ENCODE measurements around the gene CSPG5.
A peak's percentile ranks its signal among the peaks of the same experiment; 100 is the strongest.

CSPG5 gene

DNA sequence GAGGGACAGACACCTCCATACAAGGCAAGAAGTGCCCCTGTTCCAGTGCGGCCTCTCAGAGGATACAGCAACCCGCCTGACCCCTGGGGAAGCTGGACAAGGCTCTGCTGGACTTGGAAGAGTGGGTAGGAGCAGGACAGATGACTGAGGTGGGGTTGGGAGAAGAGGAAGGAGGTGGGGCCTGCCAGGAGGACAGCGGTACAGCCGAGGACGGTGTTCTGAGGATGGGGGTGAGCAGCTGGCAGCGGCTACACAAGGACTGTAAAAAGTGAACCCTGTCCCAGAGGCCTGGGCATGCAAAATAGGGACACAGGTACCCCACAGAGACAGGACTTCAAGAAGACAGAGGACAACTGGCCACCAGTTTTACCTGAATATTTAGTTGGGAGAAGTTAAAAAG lies 41.7 kb downstream of the CSPG5 start:
- DNase-seq (ENCODE audit: low spot score) = no peak

DNA sequence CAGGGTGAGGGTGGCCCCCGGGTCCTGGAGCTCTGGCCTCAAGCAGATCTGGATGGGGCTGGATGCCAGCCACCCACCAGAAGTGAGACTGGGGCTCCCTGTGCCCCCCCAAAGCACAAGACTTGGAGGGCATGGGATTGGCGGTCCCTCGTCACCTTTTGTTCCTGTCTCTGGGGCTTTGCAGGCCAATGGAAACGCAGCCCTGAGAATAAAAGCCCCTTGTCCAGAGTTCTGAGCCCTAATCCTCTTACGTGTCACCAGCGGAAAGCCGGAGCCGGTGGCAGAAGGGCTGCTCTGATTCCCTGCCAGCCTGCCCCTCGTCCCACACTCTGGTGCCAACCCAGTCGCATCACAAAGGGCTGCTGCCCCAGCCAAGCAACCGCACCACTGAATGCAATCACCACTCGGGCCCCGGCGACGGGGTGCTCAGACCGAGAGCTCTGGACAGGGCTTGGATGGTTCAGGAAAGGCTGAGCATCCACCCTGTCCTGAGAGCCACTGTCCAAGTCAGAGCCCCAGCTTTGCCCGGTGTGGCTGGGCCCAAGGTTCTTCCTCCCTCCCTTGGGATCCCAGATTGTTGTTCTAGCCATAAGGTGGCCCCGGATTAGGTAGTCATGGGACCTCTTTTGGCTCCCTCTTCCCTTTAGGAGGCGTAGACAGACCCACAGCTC lies 42.3 kb downstream of the CSPG5 start:
- DNase-seq (ENCODE audit: low spot score) = no peak

DNA sequence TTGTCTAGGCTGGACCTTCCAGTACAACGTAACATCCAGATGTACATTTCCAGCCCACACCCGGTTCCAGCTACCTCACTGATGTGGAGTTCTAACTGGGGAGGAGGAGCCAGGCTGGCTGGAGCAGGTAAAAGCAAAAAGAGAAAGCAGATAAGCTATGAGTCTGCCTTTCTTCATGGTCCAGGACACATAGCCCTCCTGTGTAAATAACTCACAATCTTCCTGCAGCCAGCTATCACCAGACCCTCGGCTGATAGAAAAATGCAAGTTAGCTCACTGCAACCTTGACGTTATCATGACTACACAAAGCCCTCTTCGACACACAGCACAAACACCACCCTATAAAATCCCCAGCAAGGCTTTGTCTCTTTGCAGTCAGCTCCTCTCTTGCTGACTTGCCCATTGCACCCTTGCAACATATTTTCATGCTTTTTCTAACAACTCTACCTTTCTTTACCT lies 44.6 kb downstream of the CSPG5 start:
- DNase-seq (ENCODE audit: low spot score) = no peak

DNA sequence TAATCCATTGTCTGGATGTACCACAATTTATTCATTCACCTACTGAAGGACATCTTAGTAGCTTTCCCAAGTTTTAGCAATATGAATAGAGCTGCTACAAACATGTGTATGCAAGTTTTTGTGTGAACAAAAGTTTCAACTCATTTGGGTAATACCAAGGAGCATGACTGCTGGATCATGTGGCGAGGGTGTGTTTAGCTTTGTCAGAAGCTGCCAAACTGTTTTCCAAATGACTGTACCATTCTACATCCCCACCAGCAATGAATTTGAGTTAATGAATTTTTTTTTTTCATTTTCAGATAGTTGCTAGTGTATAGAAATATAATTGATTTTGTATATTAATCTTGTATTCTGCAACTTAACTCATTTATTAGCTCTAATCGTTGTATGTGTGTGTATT lies 45.2 kb downstream of the CSPG5 start:
- DNase-seq (ENCODE audit: low spot score) = no peak

DNA sequence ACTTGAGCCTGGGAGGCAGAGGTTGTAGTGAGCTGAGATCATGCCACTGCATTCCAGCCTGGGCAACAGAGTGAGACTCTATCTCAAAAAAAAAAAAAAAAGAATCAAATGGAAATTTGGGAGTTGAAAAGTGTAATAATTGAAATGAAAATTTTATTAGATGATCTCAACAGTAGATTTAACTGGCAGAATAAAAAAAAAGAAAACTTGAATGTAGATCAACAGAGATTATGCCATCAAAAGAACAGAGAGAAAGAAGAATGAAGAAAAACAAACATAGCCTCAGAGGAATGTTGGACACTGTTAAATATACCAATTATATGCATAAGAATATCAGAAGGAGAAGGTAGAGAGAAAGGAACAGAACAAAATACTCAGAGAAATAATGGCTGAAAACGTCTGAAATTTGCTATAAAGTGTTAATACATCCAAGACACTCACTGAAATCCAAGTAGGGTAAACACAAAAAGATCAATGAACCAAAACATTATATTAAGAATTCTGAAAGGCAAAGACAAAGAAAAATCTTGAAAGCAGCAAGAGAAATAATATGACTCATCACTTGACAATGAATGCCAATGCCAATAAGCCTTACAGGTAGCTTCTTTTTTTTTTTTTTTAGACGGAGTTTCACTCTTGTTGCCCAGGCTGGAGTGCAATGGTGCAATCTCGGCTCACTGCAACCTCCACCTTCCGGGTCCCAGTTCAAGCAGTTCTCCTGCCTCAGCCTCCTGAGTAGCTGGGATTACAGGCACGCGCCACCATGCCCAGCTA lies 50.5 kb downstream of the CSPG5 start:
- no peak for DNase-seq (ENCODE audit: low spot score)

DNA sequence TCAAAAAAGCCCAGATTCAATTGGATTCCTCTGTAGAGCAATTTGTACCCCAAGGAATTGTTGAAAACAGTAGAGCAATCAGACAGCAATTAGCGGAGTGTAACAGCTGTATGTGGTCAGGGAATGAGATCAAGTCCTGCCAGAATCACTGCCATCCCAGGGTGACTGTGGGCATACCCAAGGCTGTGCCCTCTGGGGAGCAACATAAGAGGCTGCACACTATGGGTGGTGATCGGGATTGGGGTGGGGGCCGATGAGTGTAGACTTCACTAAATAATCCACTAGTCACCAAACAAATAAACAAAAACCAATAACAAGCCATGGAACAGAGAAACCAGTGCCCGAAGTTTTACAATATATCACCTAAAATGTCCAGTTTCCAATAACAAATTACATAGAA lies 53.0 kb downstream of the CSPG5 start:
- DNase-seq (ENCODE audit: low spot score) = no peak

DNA sequence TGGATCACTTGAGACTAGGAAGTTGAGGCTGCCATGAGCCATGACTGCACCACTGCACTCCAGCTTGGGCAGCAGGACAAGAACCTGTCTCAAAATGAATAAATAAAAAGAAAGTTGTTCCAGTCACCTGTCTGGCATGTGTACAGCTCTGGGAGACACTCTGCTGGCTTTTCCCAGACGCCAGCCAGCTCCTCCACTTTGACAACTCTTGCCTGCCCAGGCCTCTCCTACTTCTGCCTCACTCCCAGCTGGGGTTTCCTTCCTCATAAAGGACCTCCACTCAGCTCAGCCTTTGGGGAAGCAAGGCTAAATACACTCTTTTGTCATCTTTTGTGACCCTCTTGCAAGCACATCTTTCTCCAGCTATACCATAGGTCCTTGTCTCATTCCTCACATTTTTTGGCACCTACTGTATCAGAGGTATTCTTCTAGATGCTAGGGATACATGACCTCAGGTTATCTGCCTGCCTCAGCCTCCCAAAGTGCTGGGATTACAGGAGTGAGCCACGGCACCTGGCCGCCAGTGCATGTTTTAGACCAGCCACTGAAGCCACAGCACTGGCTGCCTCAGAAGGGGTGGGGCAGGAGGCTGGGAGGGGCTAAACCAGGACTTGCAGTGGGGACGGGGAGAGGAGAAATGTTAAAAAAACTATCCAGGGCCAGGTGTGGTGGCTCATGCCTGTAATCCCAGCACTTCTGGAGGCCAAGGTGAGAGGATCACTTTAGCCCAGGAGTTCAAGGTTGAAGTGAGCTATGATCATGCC lies 55.2 kb downstream of the CSPG5 start:
- DNase-seq (ENCODE audit: low spot score) = no peak

DNA sequence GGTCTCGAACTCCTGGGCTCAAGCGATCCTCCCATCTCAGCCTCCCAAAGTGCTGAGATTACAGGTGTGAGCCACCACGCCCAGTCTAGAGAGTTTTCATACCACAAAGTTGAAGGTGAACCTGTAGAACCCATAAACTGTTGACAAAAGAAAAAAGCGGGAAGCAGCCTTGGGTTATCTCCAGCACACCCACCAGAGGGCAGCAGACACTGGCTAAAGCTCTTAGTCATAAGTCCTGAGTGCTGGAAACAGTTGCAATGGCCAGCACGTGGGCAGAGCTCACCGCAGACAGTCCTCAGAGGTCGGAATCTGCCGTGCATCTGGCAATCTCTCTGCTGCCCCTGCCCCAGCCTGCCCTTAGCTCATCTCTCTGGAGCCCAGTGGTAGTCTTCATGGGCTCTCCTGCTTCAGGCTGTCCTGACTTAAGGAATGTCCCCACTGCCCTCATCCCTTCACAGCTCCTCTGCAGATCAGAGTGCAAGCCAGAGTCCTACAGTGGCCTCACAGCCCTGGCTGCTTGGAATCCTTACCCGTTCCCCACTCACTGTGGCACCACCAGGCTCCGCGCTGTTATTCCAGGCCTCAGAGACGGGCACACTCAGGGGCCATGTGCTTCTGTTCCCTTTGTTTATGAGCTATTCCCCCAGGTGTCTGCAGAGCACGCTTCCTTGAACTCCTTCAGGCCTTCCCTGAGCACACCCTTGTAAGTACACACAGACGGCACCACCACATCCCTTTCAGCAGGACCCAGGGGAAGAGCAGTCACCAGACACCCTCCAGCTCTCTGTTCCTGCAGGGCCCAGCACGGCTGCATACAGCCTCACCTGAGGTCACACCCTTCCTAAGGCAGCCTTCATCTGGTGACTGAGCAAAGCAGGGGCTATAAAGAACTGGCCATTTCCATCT lies 56.3 kb downstream of the CSPG5 start:
- peak; percentile 91 for DNase-seq (ENCODE audit: low spot score)

DNA sequence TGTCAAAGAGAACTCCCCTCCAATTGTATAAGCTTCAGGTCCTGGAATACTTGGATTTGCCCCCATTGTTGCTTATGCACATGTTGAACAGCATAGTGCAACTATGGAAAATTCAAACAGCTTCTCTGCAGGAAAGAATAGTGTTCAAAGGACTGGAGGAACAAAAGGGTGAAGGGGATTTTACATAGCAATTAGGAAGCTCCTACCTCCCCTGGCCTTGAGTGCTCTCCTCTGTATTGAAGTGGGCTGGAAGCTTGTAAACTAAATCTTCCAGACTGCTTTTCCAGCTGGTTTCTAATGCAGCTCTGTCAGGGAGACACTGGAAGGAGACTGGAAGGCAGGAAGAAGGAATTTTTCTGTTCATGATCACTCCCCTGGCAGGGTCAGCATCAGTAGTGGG lies 57.9 kb downstream of the CSPG5 start:
- DNase-seq (ENCODE audit: low spot score) = no peak

DNA sequence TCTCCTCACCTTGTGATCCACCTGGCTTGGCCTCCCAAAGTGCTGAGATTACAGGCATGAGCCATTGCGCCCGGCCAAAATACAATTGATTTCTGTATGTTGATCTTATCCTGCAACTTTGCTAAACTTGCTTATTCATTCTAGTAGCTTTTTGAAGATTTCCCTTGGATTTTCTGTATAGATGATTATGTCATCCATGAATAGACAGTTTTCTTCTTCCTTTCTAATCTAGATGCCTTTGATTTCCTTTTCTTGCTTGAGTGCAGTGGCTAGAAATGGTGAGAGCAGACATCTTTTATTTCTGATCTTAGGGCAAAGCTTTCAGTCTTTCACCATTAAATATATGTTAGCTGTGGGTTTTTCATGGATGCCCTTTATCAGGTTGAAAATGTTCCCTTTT lies 60.7 kb downstream of the CSPG5 start:
- no peak for DNase-seq (ENCODE audit: low spot score)

DNA sequence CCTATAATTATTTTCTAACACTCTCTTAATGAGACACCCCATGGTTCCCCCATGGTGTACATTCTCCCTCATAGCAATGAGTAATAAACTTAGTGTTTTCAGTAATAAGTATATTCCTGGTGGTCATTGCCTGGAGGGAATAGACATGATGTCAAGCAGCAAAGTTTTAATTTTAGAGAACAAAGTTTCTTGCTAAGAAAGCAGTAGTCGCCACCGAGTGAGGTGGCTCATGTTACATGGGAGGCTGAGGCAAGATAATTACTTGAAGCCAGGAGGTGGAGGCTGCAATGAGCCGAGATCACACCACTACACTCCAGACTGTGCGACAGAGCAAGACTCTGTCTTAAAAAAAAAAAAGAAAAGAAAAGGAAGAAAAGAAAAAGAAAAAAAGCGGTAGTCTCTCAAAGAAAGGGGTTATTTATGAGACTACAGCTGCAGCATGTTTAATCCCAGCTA lies 62.8 kb downstream of the CSPG5 start:
- DNase-seq (ENCODE audit: low spot score) = no peak

DNA sequence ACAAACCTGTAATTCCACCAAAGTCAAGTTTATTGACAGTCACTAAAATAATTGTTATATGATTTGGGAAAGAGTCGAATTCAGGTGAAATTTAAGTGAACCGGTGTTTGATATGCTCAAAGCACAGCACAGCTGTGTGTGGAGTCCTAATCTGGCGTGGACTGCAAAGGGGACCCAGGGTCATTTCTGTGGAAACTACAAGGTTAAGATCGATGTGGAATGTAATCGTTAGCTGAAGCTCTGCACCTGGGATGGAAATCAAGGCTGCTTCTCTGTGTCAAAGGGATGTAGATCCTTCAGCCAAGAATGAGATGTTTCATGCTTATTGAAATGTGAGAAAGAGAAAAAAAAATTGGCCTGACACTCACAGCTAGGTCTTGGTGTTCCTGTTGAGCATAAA lies 63.6 kb downstream of the CSPG5 start:
- no peak for DNase-seq (ENCODE audit: low spot score)

DNA sequence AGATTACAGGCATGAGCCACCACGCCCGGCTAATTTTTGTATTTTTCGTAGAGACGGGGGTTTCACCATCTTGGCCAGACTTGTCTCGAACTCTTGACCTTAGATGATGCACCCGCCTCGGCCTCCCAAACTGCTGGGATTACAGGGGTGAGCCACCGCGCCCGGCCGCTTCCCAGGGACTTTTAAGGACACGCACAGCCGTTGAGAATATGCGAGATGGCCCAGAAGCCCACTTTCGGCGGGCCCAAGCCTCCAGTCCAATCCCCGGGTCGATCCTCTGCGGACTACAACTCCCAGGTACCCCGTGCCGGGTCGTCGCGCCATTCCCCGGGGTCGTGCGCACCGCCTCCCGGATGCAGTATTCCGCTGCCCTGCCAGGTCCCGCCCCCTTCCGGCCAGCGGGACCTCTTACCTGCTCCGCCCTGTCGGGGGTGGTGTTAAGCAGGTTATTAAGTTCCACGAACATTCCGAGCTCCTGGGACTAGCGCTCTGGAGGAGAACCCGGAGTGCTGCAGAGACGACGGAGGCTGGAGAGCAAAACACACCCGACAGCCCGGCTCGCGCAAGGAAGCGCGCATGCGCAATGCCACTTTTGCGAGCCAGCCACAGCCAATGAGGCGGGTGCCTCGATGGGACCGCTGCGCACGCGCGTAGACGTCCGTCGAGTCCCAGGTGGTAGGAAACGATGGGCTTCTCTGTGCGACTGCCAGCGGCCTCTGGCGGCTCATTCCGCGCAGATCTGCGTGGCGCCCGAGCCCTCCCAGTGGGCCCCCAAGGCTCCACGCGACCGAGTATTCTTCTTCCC lies 65.3 kb downstream of the CSPG5 start, which contains the start of gene ELP6:
ELP6 (minus strand) TSS at position 588 of the 805 bp plus-strand sequence; CDS start at position 466, 122 bp downstream.
- DNase-seq (ENCODE audit: low spot score) = peak; percentile 96

DNA sequence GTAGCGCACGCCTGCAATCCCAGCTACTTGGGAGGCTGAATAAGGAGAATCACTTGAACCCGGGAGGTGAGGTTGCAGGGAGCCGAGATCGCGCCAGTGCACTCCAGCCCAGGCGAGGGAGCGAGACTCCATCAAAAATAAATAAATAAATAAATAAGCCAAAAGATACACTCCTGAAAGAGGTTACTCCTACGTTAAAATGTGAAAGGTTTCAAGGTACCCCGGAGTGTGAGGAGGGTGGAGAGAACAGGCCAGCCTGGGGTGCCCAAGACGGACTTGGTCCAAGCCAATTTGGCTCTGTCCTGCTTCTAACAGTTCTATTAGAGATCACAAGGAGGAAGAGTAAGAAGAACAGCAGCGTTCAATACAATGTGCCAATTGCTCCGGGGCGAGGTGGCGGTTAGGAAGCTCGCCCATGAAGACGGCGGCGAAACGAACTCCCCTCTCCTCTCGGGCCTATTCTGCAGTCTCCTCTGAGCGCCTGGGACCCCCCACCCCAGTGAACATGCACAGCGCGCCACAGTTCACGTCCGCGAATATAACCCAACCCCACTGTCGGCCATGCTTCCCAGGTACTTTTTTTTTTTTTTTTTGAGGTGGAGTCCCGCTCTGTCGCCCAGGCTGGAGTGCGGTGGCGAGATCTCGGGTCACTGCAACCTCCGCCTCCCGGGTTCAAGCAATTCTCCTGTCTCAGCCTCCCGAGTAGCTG lies 66.1 kb downstream of the CSPG5 start:
- DNase-seq (ENCODE audit: low spot score) = peak; percentile 26

Small RNAs within 50 kb of the gene (small RNA-seq; reads per million reads assigned to genes)
- gene RN7SL870P = 0 to 0.13 reads per million in 2 experiments

All from SK-N-DZ (cell line).